ENCODE results near the gene TMEM72. TPM values are rescaled to one million over a fixed set of nuclear protein-coding genes. Genes with fewer than 3 reads are reported as not detected.

The TMEM72 gene
- total RNA-seq, 1 experiment from 2014 or later, result not detected

- H3K9me2 ChIP-seq (ENCODE audit: insufficient read depth), result no peaks in the 10 kb centered on the region
- RAD21 ChIA-PET (ENCODE audit: low non-redundant PET in 1 of 2, low total read pairs in 2 of 2, uncharacterized antibody in 2 of 2, unreplicated experiment in 2 of 2), result no interaction called here
- H3K27ac ChIP-seq (ENCODE audit: low read depth, low read length), result no peak overlapping the region
- no TSS peak for BruUV-seq (replicated peaks)
- intact Hi-C loops (cut with micrococcal nuclease), result loop anchor here (10.0 kb wide), 2 partner anchors 478 to 548 kb away; partner anchors contain the start of gene CXCL12
- H3K79me2 ChIP-seq (ENCODE audit: insufficient read depth, low read length), result no peaks in the 10 kb centered on the region
- no peak overlapping the region for H3K4me3 ChIP-seq (replicated peaks in 1 of 2; ENCODE audit: low read depth in 1 of 2, low read length in 2 of 2)
- H3K9me3 ChIP-seq (ENCODE audit: control insufficient read depth in 1 of 2, insufficient read depth in 1 of 2, low read depth in 1 of 2, low read length in 2 of 2), result no peaks in the 10 kb centered on the region
- TF ChIP-seq SP1 (IDR thresholded peaks at IDR 0.05; ENCODE audit: low read depth), result no peak
- no peak for TF ChIP-seq POLR2AphosphoS5 (IDR thresholded peaks at IDR 0.05; ENCODE audit: low read depth, low read length)
- TF ChIP-seq EGR1 (IDR thresholded peaks at IDR 0.05; ENCODE audit: low read depth), result no peak
- no peak for TF ChIP-seq CEBPB (IDR thresholded peaks at IDR 0.05; ENCODE audit: low read depth)
- TF ChIP-seq CTCF (IDR thresholded peaks at IDR 0.05 in 2 of 3, conservative IDR thresholded peaks at IDR 0.05 in 1 of 3; ENCODE audit: borderline replicate concordance in 1 of 3, insufficient read depth in 1 of 3, low read depth in 2 of 3, low read length in 2 of 3), result no peak
- TF ChIP-seq ATF3 (IDR thresholded peaks at IDR 0.05), result no peak
- TF ChIP-seq EZH2phosphoT487 (IDR thresholded peaks at IDR 0.05; ENCODE audit: borderline replicate concordance), result no peak
- no peak for TF ChIP-seq POLR2A (IDR thresholded peaks at IDR 0.05; ENCODE audit: borderline replicate concordance, extremely low read depth, insufficient read depth, insufficient read length)
- TF ChIP-seq YY1 (IDR thresholded peaks at IDR 0.05; ENCODE audit: extremely low read depth, insufficient replicate concordance, low read depth, low read length), result no peak
- TF ChIP-seq, protein P1, sequence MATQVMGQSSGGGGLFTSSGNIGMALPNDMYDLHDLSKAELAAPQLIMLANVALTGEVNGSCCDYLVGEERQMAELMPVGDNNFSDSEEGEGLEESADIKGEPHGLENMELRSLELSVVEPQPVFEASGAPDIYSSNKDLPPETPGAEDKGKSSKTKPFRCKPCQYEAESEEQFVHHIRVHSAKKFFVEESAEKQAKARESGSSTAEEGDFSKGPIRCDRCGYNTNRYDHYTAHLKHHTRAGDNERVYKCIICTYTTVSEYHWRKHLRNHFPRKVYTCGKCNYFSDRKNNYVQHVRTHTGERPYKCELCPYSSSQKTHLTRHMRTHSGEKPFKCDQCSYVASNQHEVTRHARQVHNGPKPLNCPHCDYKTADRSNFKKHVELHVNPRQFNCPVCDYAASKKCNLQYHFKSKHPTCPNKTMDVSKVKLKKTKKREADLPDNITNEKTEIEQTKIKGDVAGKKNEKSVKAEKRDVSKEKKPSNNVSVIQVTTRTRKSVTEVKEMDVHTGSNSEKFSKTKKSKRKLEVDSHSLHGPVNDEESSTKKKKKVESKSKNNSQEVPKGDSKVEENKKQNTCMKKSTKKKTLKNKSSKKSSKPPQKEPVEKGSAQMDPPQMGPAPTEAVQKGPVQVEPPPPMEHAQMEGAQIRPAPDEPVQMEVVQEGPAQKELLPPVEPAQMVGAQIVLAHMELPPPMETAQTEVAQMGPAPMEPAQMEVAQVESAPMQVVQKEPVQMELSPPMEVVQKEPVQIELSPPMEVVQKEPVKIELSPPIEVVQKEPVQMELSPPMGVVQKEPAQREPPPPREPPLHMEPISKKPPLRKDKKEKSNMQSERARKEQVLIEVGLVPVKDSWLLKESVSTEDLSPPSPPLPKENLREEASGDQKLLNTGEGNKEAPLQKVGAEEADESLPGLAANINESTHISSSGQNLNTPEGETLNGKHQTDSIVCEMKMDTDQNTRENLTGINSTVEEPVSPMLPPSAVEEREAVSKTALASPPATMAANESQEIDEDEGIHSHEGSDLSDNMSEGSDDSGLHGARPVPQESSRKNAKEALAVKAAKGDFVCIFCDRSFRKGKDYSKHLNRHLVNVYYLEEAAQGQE (IDR thresholded peaks at IDR 0.05; ENCODE audit: low read depth), result no peak
- TF ChIP-seq RAD21 (IDR thresholded peaks at IDR 0.05; ENCODE audit: low read depth), result no peak
- no peak for TF ChIP-seq ELF1 (IDR thresholded peaks at IDR 0.05; ENCODE audit: borderline replicate concordance, low read depth)
- TF ChIP-seq ZNF274 (IDR thresholded peaks at IDR 0.05; ENCODE audit: low read depth, low read length), result no peak
- TF ChIP-seq TCF7L2 (IDR thresholded peaks at IDR 0.05; ENCODE audit: borderline replicate concordance, extremely low read depth, insufficient read depth, insufficient read length), result no peak
- TF ChIP-seq FOSL1 (IDR thresholded peaks at IDR 0.05; ENCODE audit: low read depth), result no peak
- TF ChIP-seq CBX3 (IDR thresholded peaks at IDR 0.05; ENCODE audit: low read depth), result no peak
- TF ChIP-seq, protein P2, sequence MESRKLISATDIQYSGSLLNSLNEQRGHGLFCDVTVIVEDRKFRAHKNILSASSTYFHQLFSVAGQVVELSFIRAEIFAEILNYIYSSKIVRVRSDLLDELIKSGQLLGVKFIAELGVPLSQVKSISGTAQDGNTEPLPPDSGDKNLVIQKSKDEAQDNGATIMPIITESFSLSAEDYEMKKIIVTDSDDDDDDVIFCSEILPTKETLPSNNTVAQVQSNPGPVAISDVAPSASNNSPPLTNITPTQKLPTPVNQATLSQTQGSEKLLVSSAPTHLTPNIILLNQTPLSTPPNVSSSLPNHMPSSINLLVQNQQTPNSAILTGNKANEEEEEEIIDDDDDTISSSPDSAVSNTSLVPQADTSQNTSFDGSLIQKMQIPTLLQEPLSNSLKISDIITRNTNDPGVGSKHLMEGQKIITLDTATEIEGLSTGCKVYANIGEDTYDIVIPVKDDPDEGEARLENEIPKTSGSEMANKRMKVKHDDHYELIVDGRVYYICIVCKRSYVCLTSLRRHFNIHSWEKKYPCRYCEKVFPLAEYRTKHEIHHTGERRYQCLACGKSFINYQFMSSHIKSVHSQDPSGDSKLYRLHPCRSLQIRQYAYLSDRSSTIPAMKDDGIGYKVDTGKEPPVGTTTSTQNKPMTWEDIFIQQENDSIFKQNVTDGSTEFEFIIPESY (IDR thresholded peaks at IDR 0.05; ENCODE audit: extremely low read depth, insufficient replicate concordance, low read length), result no peak
- DNase-seq (ENCODE audit: low read depth, low spot score) (no peak), ATAC-seq (no peak)
- POLR2A ChIA-PET, result no interaction called here
- CTCF ChIA-PET, result no interaction called here
- H4K20me1 ChIP-seq (ENCODE audit: insufficient read depth), result no peaks in the 10 kb centered on the region
- H3K4me2 ChIP-seq (ENCODE audit: low read length), result no peak overlapping the region
- H2AFZ ChIP-seq (ENCODE audit: low read depth, low read length, poor library complexity, severe bottlenecking), result no peak overlapping the region
- H3K4me1 ChIP-seq (ENCODE audit: control insufficient read depth in 1 of 2, insufficient read depth in 2 of 2, low read length in 2 of 2), result peaks cover 10 to 18% of the 10 kb centered on the region in 2 experiments
- no peaks in the 10 kb centered on the region for H3K36me3 ChIP-seq (ENCODE audit: control insufficient read depth in 1 of 2, insufficient read depth in 2 of 2, low read length in 2 of 2)
- H3K9ac ChIP-seq (ENCODE audit: low read length), result no peak overlapping the region
- peaks cover 7% of the 10 kb centered on the region; the same call in 1 of the 2 replicates for H3K27me3 ChIP-seq (ENCODE audit: insufficient read depth, low read length)
Observed at GRCh38 chr10:44862924-44863323, 48.2 kb upstream of the TMEM72 start.

All from HCT116 (cell line).